ENCODE data around the gene PES1.
"Not testable (repeated sequence)": the region's sequence is repeated elsewhere in the genome, so short reads cannot be mapped to it uniquely, and the experiment has no call there.

DNA sequence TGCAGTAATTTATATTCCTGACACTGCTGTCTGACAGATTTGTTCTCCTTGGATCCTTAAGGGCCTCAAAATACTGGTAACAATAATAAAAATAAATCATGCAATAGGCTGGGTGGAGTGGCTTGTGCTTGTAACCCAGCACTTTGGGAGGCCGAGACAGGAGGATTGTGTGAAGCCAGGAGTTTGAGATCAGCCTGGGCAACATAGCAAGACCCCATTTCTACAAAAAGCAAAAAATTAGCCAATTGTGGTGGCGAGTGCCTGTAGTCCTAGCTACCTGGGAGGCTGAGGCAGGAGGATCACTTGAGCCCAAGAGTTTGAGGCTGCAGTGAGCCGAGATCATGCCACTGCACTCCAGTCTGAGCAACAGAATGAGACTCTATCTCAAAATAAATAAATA is 39.9 kb downstream of the PES1 start:
- TF ChIP-seq, protein P1, sequence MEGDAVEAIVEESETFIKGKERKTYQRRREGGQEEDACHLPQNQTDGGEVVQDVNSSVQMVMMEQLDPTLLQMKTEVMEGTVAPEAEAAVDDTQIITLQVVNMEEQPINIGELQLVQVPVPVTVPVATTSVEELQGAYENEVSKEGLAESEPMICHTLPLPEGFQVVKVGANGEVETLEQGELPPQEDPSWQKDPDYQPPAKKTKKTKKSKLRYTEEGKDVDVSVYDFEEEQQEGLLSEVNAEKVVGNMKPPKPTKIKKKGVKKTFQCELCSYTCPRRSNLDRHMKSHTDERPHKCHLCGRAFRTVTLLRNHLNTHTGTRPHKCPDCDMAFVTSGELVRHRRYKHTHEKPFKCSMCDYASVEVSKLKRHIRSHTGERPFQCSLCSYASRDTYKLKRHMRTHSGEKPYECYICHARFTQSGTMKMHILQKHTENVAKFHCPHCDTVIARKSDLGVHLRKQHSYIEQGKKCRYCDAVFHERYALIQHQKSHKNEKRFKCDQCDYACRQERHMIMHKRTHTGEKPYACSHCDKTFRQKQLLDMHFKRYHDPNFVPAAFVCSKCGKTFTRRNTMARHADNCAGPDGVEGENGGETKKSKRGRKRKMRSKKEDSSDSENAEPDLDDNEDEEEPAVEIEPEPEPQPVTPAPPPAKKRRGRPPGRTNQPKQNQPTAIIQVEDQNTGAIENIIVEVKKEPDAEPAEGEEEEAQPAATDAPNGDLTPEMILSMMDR (IDR thresholded peaks at IDR 0.05; ENCODE audit: insufficient read depth, low read length, poor library complexity, severe bottlenecking), result not testable (repeated sequence)
- not testable (repeated sequence) for TF ChIP-seq EZH2phosphoT487 (conservative IDR thresholded peaks at IDR 0.05; ENCODE audit: low read length)

Data from SU-DHL-6 (cell line).